ENCODE measurements around the gene PIGL.

DNA sequence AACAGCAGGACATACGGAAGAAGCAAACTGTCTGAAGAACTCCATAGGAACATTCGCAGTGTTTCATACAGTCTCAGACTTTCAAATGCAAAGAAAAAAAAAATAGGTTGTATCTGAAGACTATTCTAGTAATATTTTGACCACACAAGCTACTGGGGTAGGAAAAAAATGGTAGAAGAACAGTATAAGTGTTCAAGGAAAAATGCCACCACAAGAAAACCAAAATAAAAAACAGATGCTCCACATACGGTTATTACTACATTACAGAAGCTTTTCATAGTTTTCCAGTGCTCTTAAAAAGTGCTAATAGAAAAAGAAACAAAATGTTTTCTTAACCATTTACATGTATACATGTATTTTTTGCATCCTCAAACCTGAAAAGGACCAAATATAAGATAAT lies 5.4 kb upstream of the PIGL start:
- TF ChIP-seq, protein P1, sequence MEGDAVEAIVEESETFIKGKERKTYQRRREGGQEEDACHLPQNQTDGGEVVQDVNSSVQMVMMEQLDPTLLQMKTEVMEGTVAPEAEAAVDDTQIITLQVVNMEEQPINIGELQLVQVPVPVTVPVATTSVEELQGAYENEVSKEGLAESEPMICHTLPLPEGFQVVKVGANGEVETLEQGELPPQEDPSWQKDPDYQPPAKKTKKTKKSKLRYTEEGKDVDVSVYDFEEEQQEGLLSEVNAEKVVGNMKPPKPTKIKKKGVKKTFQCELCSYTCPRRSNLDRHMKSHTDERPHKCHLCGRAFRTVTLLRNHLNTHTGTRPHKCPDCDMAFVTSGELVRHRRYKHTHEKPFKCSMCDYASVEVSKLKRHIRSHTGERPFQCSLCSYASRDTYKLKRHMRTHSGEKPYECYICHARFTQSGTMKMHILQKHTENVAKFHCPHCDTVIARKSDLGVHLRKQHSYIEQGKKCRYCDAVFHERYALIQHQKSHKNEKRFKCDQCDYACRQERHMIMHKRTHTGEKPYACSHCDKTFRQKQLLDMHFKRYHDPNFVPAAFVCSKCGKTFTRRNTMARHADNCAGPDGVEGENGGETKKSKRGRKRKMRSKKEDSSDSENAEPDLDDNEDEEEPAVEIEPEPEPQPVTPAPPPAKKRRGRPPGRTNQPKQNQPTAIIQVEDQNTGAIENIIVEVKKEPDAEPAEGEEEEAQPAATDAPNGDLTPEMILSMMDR (IDR thresholded peaks at IDR 0.05) = no peak
- TF ChIP-seq POLR2A (IDR thresholded peaks at IDR 0.05) (no peak), EP300 (IDR thresholded peaks at IDR 0.05; ENCODE audit: low read depth) (no peak)

Measured in transverse colon (tissue), 3 donors.